Activated CD8-positive, alpha-beta memory T cell treated with anti-CD3 and anti-CD28 coated beads, Interleukin-2, amount 10 ng/mL, durations not matched to agents 7 days and 5 days (primary cell): Measurements from ENCODE around the gene PTBP2. TPM values are rescaled to one million over a fixed set of nuclear protein-coding genes. Genes with fewer than 3 reads are reported as not detected.
"Not testable (repeated sequence)": the region's sequence is repeated elsewhere in the genome, so short reads cannot be mapped to it uniquely, and the experiment has no call there.

Experiments
- ATAC-seq: fragments of 150-1000 bp; cut with Tn5 transposase; one replicate; pipeline ENCODE4 v1.10.0; 2021; ENCODE audit warnings: moderate library complexity
- CTCF ChIA-PET: fragments of 350-600 bp; sonication (Branson Sonifier 250); formaldehyde crosslinking; loops from one replicate; lab custom pipeline; 2021; ENCODE audit warnings: antibody characterized with exemption; lab: Charles Lee
- DNase-seq: peaks from one replicate; pipeline ENCODE4 v3.0.0-alpha.2; 2020
- H3K27ac Mint-ChIP-seq: one replicate; pipeline ENCODE4 v1.8.0; 2021; ENCODE audit warnings: mild to moderate bottlenecking, mixed read lengths
- H3K27me3 Mint-ChIP-seq: one replicate; pipeline ENCODE4 v1.8.0; 2021; ENCODE audit warnings: mixed read lengths
- H3K36me3 Mint-ChIP-seq: one replicate; pipeline ENCODE4 v1.8.0; 2021; ENCODE audit warnings: mild to moderate bottlenecking, mixed read lengths
- H3K4me1 Mint-ChIP-seq: one replicate; pipeline ENCODE4 v1.8.0; 2021; ENCODE audit warnings: mixed read lengths
- H3K4me3 Mint-ChIP-seq: one replicate; pipeline ENCODE4 v1.8.0; 2021; ENCODE audit warnings: mild to moderate bottlenecking, moderate library complexity, mixed read lengths
- H3K9me3 Mint-ChIP-seq: one replicate; pipeline ENCODE4 v1.8.0; 2022; ENCODE audit warnings: low read depth, mixed read lengths
- total RNA-seq, 2 experiments: library from RNA; stranded (reverse); gene quantifications; one replicate each; pipeline ENCODE4 v1.2.3, GENCODE V29; 2021

The PTBP2 gene
- total RNA-seq, 2 experiments from 2014 or later: 10.7 to 13.3 TPM

DNA sequence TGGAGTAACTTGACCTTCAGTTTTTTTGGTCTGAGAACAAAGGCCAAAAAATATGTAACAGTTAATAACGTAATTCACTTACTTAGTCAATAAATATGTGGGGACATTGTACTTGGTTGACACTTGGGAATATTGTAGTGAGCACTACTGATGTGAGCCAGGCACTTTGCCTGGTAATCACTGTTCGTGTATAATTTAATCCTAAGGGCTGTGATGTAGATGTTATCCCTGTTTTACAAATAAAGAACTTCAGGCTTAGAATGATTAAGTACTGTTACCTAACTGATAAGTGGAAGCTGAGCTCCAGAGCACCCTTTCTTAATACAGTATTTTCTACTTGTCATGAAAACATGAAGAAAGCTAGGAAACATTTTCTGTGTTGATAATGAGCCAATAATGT lies 28.0 kb downstream of the PTBP2 start:
- peaks cover 50% of the 10 kb centered on the region for H3K36me3 Mint-ChIP-seq
- no peaks in the 10 kb centered on the region for H3K9me3 Mint-ChIP-seq
- H3K4me1 Mint-ChIP-seq: peaks cover 6% of the 10 kb centered on the region
- DNase-seq: no peak
- CTCF ChIA-PET: no interaction called here
- H3K27ac Mint-ChIP-seq: no peak overlapping the region
- H3K4me3 Mint-ChIP-seq: no peak overlapping the region
- no peaks in the 10 kb centered on the region for H3K27me3 Mint-ChIP-seq
- ATAC-seq: no peak

DNA sequence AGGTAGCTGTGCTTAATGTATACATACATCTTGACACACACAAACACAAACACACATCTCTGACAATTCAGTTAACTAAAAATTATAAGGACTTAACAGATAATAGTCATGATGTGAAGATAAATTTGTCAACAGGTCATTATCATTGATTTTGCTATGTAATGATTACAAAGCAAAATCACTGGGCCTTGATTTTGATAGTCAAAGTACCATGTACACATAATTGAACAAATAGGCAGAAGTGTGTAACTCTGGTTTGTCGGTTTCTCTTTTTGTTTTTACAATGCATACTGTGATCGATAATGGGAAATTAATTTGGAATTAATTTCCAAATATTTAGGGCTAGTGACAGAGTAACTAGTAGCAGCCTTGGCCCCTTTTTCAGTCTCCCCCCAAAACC lies 30.8 kb downstream of the PTBP2 start:
- no peak overlapping the region for H3K27ac Mint-ChIP-seq
- peaks cover 4% of the 10 kb centered on the region for H3K4me1 Mint-ChIP-seq
- ATAC-seq (no peak), DNase-seq (no peak)
- H3K36me3 Mint-ChIP-seq: peaks cover 68% of the 10 kb centered on the region
- no peaks in the 10 kb centered on the region for H3K27me3 Mint-ChIP-seq
- CTCF ChIA-PET: no interaction called here
- H3K9me3 Mint-ChIP-seq: no peaks in the 10 kb centered on the region
- H3K4me3 Mint-ChIP-seq: no peak overlapping the region

DNA sequence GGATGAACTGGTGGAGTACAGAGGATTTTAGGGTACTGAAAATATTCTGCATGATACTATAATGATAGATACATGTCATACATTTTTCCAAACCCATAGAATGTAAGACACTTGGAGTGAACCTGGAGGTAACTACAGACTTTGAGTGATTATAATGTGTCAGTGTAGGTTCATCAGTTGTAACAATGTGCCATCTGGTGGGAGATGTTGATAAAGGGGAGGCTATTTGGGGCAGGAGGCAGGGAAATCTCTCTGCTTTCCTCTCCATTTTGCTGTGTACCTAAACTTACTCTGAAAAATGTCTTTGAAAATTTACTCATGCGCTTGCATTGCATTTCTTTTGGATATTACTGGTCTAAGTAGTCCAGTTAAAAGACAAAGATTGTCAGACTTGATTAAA lies 35.2 kb downstream of the PTBP2 start:
- Mint-ChIP-seq H3K36me3 (peaks cover 72% of the 10 kb centered on the region), H3K9me3 (peaks cover 13% of the 10 kb centered on the region), H3K27ac (no peak overlapping the region), H3K4me3 (no peak overlapping the region), H3K27me3 (no peaks in the 10 kb centered on the region), H3K4me1 (no peaks in the 10 kb centered on the region)
- DNase-seq (no peak), ATAC-seq (no peak)
- CTCF ChIA-PET: no interaction called here

DNA sequence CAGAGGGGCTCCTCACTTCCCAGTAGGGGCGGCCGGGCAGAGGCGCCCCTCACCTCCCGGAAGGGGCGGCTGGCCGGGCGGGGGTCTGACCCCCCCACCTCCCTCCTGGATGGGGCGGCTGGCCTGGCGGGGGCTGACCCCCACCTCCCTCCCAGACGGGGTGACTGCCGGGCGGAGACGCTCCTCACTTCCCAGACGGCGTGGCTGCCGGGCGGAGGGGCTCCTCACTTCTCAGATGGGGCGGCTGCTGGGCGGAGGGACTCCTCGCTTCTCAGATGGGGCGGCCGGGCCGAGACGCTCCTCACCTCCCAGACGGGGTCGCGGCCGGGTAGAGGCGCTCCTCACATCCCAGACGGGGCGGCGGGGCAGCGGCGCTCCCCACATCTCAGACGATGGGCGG lies 41.0 kb downstream of the PTBP2 start:
- peaks cover 30% of the 10 kb centered on the region for H3K36me3 Mint-ChIP-seq
- CTCF ChIA-PET, H3K27ac Mint-ChIP-seq: not testable (repeated sequence)

DNA sequence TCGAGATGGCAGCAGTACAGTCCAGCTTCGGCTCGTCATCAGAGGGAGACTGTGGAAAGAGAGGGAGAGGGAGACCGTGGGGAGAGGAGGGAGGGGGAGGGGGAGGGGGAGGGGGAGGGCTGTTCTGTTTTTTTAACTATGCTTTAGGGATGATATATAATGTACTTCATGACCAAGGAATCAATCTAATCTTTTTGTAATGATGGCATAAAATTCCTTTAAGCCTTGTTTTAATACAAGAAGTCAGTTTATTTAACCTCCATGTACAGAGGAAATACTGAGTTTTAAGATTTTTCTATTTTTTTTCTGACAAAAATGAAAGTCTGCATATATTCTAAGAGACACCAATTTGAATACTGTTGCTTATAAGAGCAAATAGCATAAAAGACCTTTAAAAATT lies 41.9 kb downstream of the PTBP2 start:
- no peak overlapping the region for H3K27ac Mint-ChIP-seq
- H3K27me3 Mint-ChIP-seq: no peaks in the 10 kb centered on the region
- no peak for DNase-seq
- H3K4me1 Mint-ChIP-seq: no peaks in the 10 kb centered on the region
- no peak overlapping the region for H3K4me3 Mint-ChIP-seq
- peaks cover 13% of the 10 kb centered on the region for H3K9me3 Mint-ChIP-seq
- no peak for ATAC-seq
- H3K36me3 Mint-ChIP-seq: peaks cover 28% of the 10 kb centered on the region
- CTCF ChIA-PET: no interaction called here

More for the DNA sequence above, 41.0 kb downstream of the PTBP2 start:
- not testable (repeated sequence) for H3K4me1 Mint-ChIP-seq, H3K4me3 Mint-ChIP-seq, ATAC-seq, H3K27me3 Mint-ChIP-seq, DNase-seq
- H3K9me3 Mint-ChIP-seq: peaks cover 13% of the 10 kb centered on the region

DNA sequence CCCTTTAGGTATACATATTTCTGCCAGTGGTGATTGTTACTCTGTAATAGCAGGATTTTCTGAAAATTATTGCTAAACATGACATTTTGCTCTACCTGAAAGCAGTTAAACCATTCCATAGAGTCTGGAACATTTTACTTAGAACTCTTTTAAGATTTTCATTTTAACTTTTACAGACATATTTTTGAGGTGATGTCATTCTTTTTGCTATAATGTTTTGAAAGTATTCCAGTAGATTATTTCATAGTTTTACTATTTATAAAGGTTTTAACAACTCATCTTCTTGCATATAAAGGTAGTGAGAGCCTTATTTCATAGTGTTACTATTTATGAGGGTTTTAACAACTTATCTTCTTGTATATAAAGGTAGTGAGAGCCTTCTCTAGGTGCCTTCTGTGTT lies 42.9 kb downstream of the PTBP2 start:
- Mint-ChIP-seq H3K27ac (no peak overlapping the region), H3K27me3 (no peaks in the 10 kb centered on the region), H3K36me3 (peaks cover 23% of the 10 kb centered on the region), H3K4me1 (no peaks in the 10 kb centered on the region), H3K9me3 (peaks cover 13% of the 10 kb centered on the region), H3K4me3 (no peak overlapping the region)
- DNase-seq (no peak), ATAC-seq (no peak)
- CTCF ChIA-PET: no interaction called here

DNA sequence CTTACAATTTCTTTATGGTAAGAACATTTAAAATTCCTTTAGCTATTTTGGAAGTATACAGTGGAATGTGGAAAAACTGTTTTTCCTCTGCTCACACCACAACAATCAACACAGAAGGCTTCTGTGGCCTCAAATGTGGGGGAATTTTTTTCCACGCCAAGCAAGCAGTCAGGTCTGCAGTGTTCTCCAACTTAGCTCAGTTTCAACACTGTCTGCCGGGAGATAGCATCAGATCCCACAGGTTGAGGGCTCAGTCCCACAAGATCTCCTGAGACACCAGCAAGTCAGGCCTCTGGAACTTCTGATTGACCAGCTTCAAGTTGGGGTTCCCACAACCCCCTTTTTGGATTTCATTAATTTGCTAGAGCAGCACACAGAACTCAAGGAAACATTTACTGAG lies 50.3 kb downstream of the PTBP2 start:
- H3K36me3 Mint-ChIP-seq: peaks cover 22% of the 10 kb centered on the region
- no peak for DNase-seq
- H3K4me1 Mint-ChIP-seq: no peaks in the 10 kb centered on the region
- ATAC-seq: no peak
- H3K27me3 Mint-ChIP-seq: no peaks in the 10 kb centered on the region
- H3K27ac Mint-ChIP-seq: no peak overlapping the region
- H3K4me3 Mint-ChIP-seq: no peak overlapping the region
- CTCF ChIA-PET: no interaction called here
- no peaks in the 10 kb centered on the region for H3K9me3 Mint-ChIP-seq

DNA sequence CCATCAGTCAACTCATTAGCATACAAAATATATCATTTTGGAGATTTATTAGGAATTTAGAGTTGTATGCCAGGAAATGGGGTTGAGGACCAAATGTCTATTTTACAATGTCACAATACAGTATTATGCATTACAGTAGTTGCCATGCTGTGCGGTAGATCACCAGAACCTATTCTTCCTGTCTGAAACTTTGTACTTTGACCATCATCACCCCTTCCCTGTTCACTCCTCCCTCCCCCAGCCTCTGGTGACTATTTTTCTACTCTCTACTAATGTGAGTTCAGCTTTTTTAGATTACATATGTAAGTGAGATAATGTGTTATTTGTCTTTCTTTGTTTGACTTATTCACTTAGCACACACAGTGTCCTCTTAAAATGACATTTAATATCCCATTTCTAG lies 50.8 kb downstream of the PTBP2 start:
- peaks cover 23% of the 10 kb centered on the region for H3K36me3 Mint-ChIP-seq
- CTCF ChIA-PET: no interaction called here
- H3K27me3 Mint-ChIP-seq: no peaks in the 10 kb centered on the region
- no peaks in the 10 kb centered on the region for H3K9me3 Mint-ChIP-seq
- H3K4me3 Mint-ChIP-seq: no peak overlapping the region
- no peak overlapping the region for H3K27ac Mint-ChIP-seq
- DNase-seq (no peak), ATAC-seq (no peak)
- no peaks in the 10 kb centered on the region for H3K4me1 Mint-ChIP-seq

DNA sequence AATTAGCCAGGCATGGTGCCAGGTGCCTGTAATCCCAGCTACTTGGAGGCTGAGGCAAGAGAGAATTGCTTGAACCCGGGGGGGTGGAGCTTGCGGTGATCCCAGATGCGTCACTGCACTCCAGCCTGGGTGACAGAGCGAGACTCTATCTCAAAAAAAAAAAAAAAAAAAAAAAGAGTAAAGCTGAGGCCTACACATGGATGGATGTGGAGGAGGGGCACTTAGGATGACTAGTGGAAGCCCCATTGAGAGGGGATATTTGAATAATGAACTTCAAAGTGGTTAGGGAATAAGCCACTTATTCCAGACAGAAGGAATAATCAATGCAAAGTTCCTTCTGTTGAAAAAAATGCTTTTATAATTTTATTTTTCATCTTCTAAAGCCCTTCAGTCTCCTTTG lies 51.4 kb downstream of the PTBP2 start:
- no peak for ATAC-seq
- no peaks in the 10 kb centered on the region for H3K27me3 Mint-ChIP-seq
- H3K9me3 Mint-ChIP-seq: no peaks in the 10 kb centered on the region
- H3K36me3 Mint-ChIP-seq: peaks cover 24% of the 10 kb centered on the region
- H3K27ac Mint-ChIP-seq: no peak overlapping the region
- CTCF ChIA-PET: no interaction called here
- H3K4me3 Mint-ChIP-seq: no peak overlapping the region
- no peak for DNase-seq
- no peaks in the 10 kb centered on the region for H3K4me1 Mint-ChIP-seq

DNA sequence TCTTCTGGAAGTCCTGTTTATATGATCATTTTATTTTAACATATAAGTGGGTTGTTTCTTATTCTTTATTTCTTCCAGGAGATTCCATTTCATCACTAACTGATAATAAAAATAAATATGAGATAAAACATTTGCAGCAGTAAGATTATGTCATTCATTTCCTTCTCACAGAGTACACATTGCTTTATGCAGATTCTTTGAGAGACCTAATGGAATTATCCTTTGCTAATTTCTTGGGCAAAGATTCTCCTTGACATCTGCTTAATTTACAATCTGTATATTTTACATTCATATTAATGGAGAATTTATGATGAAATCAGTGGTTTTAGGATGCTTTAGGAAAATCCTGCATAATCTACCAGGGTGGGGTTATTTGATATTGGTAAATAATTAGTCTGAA lies 60.6 kb downstream of the PTBP2 start:
- peaks cover 35% of the 10 kb centered on the region for H3K36me3 Mint-ChIP-seq
- ATAC-seq: no peak
- DNase-seq: no peak
- CTCF ChIA-PET: interaction anchor here (1.1 kb wide), 1 partner anchor 9 kb away, joined by 3 read pairs; no protein-coding TSS in a partner anchor
- H3K27ac Mint-ChIP-seq: no peak overlapping the region
- no peaks in the 10 kb centered on the region for H3K9me3 Mint-ChIP-seq
- H3K4me1 Mint-ChIP-seq: peaks cover 1% of the 10 kb centered on the region
- no peaks in the 10 kb centered on the region for H3K27me3 Mint-ChIP-seq
- no peak overlapping the region for H3K4me3 Mint-ChIP-seq

DNA sequence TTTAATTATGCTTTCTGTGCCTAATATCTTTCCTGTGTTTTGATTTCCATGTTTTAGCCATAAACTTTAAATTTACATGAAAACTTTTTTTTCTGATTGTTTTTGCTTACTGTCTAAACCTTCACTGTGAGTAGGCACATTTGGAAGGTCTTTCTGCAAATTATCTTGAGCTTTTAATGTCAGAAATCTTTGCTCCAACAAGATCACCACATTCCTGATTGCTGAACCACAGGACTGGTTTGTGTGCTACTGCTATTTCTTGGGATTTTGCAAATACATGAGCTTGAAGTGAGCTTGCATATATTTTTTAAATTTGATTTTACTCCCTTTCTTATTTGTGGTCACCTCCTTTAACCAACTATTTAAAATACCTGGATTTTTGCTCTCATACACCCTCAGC lies 61.3 kb downstream of the PTBP2 start:
- ATAC-seq (no peak), DNase-seq (no peak)
- CTCF ChIA-PET: interaction anchor here (1.1 kb wide), 1 partner anchor 9 kb away, joined by 3 read pairs; no protein-coding TSS in a partner anchor
- Mint-ChIP-seq H3K27ac (no peak overlapping the region), H3K36me3 (peaks cover 34% of the 10 kb centered on the region), H3K27me3 (no peaks in the 10 kb centered on the region), H3K4me1 (peaks cover 1% of the 10 kb centered on the region), H3K9me3 (no peaks in the 10 kb centered on the region), H3K4me3 (no peak overlapping the region)

DNA sequence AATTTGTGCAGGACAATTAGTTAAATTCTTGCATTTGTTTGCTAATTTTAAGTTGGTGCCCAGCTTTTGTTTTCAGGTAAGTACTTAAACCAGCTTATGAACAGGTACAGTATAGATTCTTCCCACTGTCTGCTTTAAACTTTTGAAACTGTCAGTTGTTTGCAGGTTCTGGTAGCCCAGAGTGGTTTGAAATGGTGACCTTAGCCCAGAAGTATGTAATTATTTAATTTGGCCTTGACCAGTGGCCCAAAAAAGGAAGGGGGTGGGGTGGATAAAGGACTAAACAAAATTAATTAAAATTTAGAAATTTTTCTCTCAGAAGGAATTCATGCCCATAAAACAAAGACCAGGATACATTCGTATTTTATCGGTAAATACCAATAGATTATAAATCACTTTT lies 69.0 kb downstream of the PTBP2 start:
- H3K27me3 Mint-ChIP-seq: no peaks in the 10 kb centered on the region
- peaks cover 23% of the 10 kb centered on the region for H3K36me3 Mint-ChIP-seq
- H3K4me1 Mint-ChIP-seq: no peaks in the 10 kb centered on the region
- ATAC-seq: no peak
- H3K4me3 Mint-ChIP-seq: no peak overlapping the region
- H3K9me3 Mint-ChIP-seq: no peaks in the 10 kb centered on the region
- DNase-seq: no peak
- H3K27ac Mint-ChIP-seq: no peak overlapping the region
- CTCF ChIA-PET: no interaction called here

DNA sequence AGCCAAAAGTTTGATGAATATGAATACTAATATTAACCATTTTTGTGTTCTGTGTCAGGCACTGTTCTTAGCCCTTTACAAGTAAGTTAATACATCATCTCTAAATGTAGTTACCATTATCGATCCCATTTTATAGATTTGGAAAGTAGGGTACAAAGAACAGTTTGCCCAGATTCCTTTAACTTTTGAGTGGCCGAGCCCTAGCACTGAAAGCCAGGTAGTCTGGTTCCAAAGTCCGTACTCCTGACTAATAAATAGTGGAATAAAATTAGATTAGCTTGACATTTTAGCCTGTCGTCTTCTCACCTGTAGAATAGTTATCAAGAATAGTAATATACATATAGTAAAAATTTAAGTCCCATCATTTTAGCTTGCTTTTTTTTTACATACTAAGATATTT lies 70.6 kb downstream of the PTBP2 start:
- no peaks in the 10 kb centered on the region for H3K4me1 Mint-ChIP-seq
- no peak overlapping the region for H3K4me3 Mint-ChIP-seq
- no peaks in the 10 kb centered on the region for H3K27me3 Mint-ChIP-seq
- DNase-seq (no peak), ATAC-seq (no peak)
- peaks cover 28% of the 10 kb centered on the region for H3K36me3 Mint-ChIP-seq
- no peaks in the 10 kb centered on the region for H3K9me3 Mint-ChIP-seq
- no peak overlapping the region for H3K27ac Mint-ChIP-seq
- CTCF ChIA-PET: interaction anchor here (1.1 to 1.3 kb wide), 2 partner anchors 9 to 18 kb away, joined by 3 to 4 read pairs; no protein-coding TSS in a partner anchor

DNA sequence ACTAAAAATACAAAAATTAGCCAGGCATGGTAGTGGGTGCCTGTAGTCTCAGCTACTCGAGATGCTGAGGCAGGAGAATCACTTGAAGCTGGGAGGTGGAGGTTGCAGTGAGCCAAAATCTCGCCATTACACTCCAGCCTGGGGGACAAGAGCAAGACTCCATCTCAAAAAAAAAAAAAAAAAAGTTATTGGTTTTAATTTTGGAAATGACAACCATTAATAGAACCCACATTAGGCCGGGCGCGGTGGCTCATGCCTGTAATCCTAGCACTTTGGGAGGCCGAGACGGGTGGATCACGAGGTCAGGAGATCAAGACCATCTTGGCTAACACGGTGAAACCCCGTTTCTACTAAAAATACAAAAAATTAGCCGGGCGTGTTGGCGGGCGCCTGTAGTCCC lies 80.1 kb downstream of the PTBP2 start:
- not testable (repeated sequence) for ATAC-seq, H3K4me1 Mint-ChIP-seq, H3K4me3 Mint-ChIP-seq, H3K27ac Mint-ChIP-seq, H3K9me3 Mint-ChIP-seq, H3K27me3 Mint-ChIP-seq, DNase-seq
- CTCF ChIA-PET: interaction anchor here (0.7 kb wide), 2 partner anchors 60 to 919 kb away, joined by 3 to 6 read pairs; no protein-coding TSS in a partner anchor
- peaks cover 32% of the 10 kb centered on the region for H3K36me3 Mint-ChIP-seq

DNA sequence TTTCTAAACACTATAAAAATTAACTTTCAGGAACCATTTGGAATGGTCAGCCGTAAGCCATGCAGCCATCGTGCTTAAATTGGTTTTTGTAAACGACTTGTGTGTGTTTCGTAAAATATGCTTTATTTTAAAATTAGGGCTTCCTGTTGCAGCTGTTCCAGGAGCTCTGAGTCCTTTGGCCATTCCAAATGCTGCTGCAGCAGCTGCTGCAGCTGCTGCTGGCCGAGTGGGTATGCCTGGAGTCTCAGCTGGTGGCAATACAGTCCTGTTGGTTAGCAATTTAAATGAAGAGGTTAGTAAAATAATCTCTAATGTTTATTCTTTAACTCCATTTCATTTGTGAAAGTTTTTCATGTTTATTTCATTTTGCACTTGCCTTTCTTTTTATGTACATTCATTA lies 83.1 kb downstream of the PTBP2 start:
- H3K36me3 Mint-ChIP-seq: peaks cover 40% of the 10 kb centered on the region
- H3K4me3 Mint-ChIP-seq: no peak overlapping the region
- CTCF ChIA-PET: no interaction called here
- no peak for DNase-seq
- peaks cover 2% of the 10 kb centered on the region for H3K4me1 Mint-ChIP-seq
- peaks cover 2% of the 10 kb centered on the region for H3K9me3 Mint-ChIP-seq
- no peak overlapping the region for H3K27ac Mint-ChIP-seq
- H3K27me3 Mint-ChIP-seq: no peaks in the 10 kb centered on the region
- no peak for ATAC-seq
